CD14-positive monocyte (primary cell): Measurements from ENCODE around the gene LRRN2. TPM values are rescaled to one million over a fixed set of nuclear protein-coding genes. Genes with fewer than 3 reads are reported as not detected.

Experiments used
- DNase-seq, 3 donors: peaks; one replicate each; pipeline ENCODE4 v3.0.0-alpha.2; 2011 to 2022
- H2AFZ ChIP-seq: 2 replicates; pipeline ENCODE4 v1.6.0; 2012; ENCODE audit warnings: mild to moderate bottlenecking, low read depth, low read length, inconsistent platforms; ENCODE audit not compliant: insufficient read depth, poor library complexity, severe bottlenecking
- H3K27ac ChIP-seq, 2 donors: 1 replicate in 1 of 2; 2 replicates in 1 of 2; pipeline ENCODE4 v1.5.1; 2012 to 2013; ENCODE audit warnings: low read length in 2 of 2, control low read depth in 1 of 2, inconsistent platforms in 1 of 2, low read depth in 1 of 2, mild to moderate bottlenecking in 1 of 2
- H3K27me3 ChIP-seq, 2 donors: one replicate each; pipeline versions ENCODE4 v1.6.0 to v1.6.1; 2011 to 2013; ENCODE audit warnings: low read length in 2 of 2; ENCODE audit not compliant: control insufficient read depth in 2 of 2, insufficient read depth in 2 of 2
- H3K36me3 ChIP-seq, 2 donors: replicated peaks in 1 of 2; 1 replicate in 1 of 2; 2 replicates in 1 of 2; pipeline versions ENCODE4 v1.5.1 to v1.6.1; 2012 to 2013; ENCODE audit warnings: low read length in 2 of 2, control low read depth in 1 of 2, inconsistent platforms in 1 of 2, mild to moderate bottlenecking in 1 of 2; ENCODE audit not compliant: insufficient read depth in 2 of 2, control insufficient read depth in 1 of 2
- H3K4me1 ChIP-seq, 2 donors: 1 replicate in 1 of 2; 2 replicates in 1 of 2; pipeline versions ENCODE4 v1.5.1 to v1.6.1; 2012 to 2013; ENCODE audit warnings: low read length in 2 of 2, control low read depth in 1 of 2, inconsistent platforms in 1 of 2, mild to moderate bottlenecking in 1 of 2, moderate library complexity in 1 of 2; ENCODE audit not compliant: insufficient read depth in 2 of 2, control insufficient read depth in 1 of 2
- H3K4me2 ChIP-seq: replicated peaks from 2 replicates; pipeline ENCODE3; 2012; ENCODE audit warnings: low read length, moderate library complexity, mild to moderate bottlenecking; ENCODE audit not compliant: poor library complexity, severe bottlenecking; ENCODE audit errors: extremely low read depth
- H3K4me3 ChIP-seq, 3 experiments: fragments of 200-600 bp in 1 of 3; sonication (generic) in 1 of 3; replicated peaks in 1 of 3; 1 replicate in 2 of 3; 2 replicates in 1 of 3; pipeline ENCODE4 v1.5.1; 2011 to 2013; ENCODE audit warnings: low read length in 3 of 3, mild to moderate bottlenecking in 3 of 3, control low read depth in 2 of 3, low read depth in 2 of 3, inconsistent platforms in 1 of 3, moderate library complexity in 1 of 3
- H3K79me2 ChIP-seq: 2 replicates; pipeline ENCODE4 v1.6.0; 2012; ENCODE audit warnings: mild to moderate bottlenecking, control low read depth, inconsistent platforms, low read length, moderate library complexity; ENCODE audit not compliant: insufficient read depth
- H3K9ac ChIP-seq: 2 replicates; pipeline ENCODE4 v1.6.0; 2017; ENCODE audit warnings: low read length, mild to moderate bottlenecking; ENCODE audit not compliant: insufficient read depth, poor library complexity, severe bottlenecking
- H3K9me3 ChIP-seq, 2 donors: replicated peaks in 1 of 2; 1 replicate in 1 of 2; 2 replicates in 1 of 2; pipeline versions ENCODE4 v1.5.1 to v1.6.1; 2012 to 2013; ENCODE audit warnings: low read length in 2 of 2, control low read depth in 1 of 2; ENCODE audit not compliant: control insufficient read depth in 1 of 2, insufficient read depth in 1 of 2
- H4K20me1 ChIP-seq: 2 replicates; pipeline ENCODE4 v1.6.0; 2012; ENCODE audit warnings: mild to moderate bottlenecking, low read length, control low read depth, moderate library complexity; ENCODE audit not compliant: insufficient read depth
- H3K27ac Mint-ChIP-seq, 7 donors: one replicate each; pipeline ENCODE4 v1.8.0; 2020; ENCODE audit warnings: mild to moderate bottlenecking in 7 of 7, mixed read lengths in 7 of 7, moderate library complexity in 6 of 7, inconsistent platforms in 2 of 7
- H3K27me3 Mint-ChIP-seq, 3 donors: one replicate each; pipeline ENCODE4 v1.8.0; 2021 to 2022; ENCODE audit warnings: low read depth in 3 of 3, mild to moderate bottlenecking in 3 of 3, mixed read lengths in 3 of 3, moderate library complexity in 3 of 3, inconsistent platforms in 1 of 3
- H3K36me3 Mint-ChIP-seq, 2 donors: one replicate each; pipeline ENCODE4 v1.8.0; 2020; ENCODE audit warnings: mixed read lengths in 2 of 2, inconsistent platforms in 1 of 2, mild to moderate bottlenecking in 1 of 2
- H3K4me1 Mint-ChIP-seq: one replicate; pipeline ENCODE4 v1.8.0; 2020; ENCODE audit warnings: mild to moderate bottlenecking, mixed read lengths
- H3K4me3 Mint-ChIP-seq, 2 donors: one replicate each; pipeline ENCODE4 v1.8.0; 2020; ENCODE audit warnings: mild to moderate bottlenecking in 2 of 2, mixed read lengths in 2 of 2, moderate library complexity in 1 of 2
- H3K9me3 Mint-ChIP-seq, 7 donors: one replicate each; pipeline ENCODE4 v1.8.0; 2020 to 2022; ENCODE audit warnings: mixed read lengths in 7 of 7, mild to moderate bottlenecking in 6 of 7, moderate library complexity in 6 of 7, inconsistent platforms in 2 of 7
- WGBS: methylation state at CpG from one replicate; pipeline ENCODE4 v1.1.5; 2013; ENCODE audit warnings: missing lambda C conversion rate; ENCODE audit not compliant: insufficient coverage; 5-methylcytosine and 5-hydroxymethylcytosine counted together
- intact Hi-C, 2 donors: fragments of 100-400 bp; cut with micrococcal nuclease; formaldehyde crosslinking; loops; one replicate each; pipeline versions ENCODE4 v1.15.0 to v1.15.1; 2023
- polyA plus RNA-seq, 3 donors: library from polyadenylated mRNA; depleted of rRNA in 1 of 3; unstranded in 2 of 3; stranded (reverse) in 1 of 3; fragments of 300-500 nt in 2 of 3; fragments of >200 nt in 1 of 3; fragmentation: Illumina TruSeq in 2 of 3; gene quantifications; 1 replicate in 2 of 3; 2 replicates in 1 of 3; pipeline ENCODE4 v1.2.3, GENCODE V29; 2012 to 2021
- TF ChIP-seq, protein P1 (sequence below): fragments of 200-600 bp; IDR thresholded peaks from one replicate; pipeline ENCODE4 v1.8.0; 2022; ENCODE audit warnings: antibody characterized with exemption, mild to moderate bottlenecking

Gene LRRN2
- polyA plus RNA-seq, 3 donors, result not detected

DNA sequence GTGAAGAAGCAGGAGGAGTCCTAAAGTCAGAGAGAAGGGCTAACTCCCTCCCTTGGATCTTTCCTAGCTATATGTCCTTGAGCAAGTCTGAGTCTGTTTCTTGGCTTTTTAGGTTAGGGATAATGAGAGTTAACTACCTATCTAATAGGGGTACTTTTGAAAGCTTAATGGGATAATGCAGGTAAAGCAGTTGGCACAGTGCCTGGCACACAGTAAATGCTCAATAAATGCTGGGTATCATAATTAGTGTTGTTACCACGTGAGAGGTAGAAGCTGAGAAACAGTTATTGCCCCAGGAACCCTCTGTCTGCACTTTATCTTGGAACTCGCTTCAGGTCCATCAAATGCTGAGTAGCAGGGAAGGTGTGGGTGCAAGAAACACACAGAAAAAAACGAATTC lies 5.5 kb downstream of the LRRN2 start:
- Histone ChIP-seq H3K9me3 (no peaks in the 10 kb centered on the region), H3K4me3 (no peak overlapping the region), H3K79me2 (no peaks in the 10 kb centered on the region), H3K9ac (no peak overlapping the region), H2AFZ (no peak overlapping the region), H3K27me3 (peaks cover 11 to 18% of the 10 kb centered on the region in 2 donors), H3K4me1 (peaks cover 5 to 9% of the 10 kb centered on the region in 2 donors), H3K4me2 (no peak overlapping the region), H3K27ac (no peak overlapping the region), H4K20me1 (no peaks in the 10 kb centered on the region), H3K36me3 (no peaks in the 10 kb centered on the region)
- WGBS, result 67% methylated on average over 1 of the region's 3 CpGs
- H3K9me3 Mint-ChIP-seq, result peaks cover 0 to 2% (median 0%) of the 10 kb centered on the region in 7 donors
- peaks cover 25 to 27% (median 27%) of the 10 kb centered on the region in 3 donors for H3K27me3 Mint-ChIP-seq
- intact Hi-C loops, result no loop called here
- no peaks in the 10 kb centered on the region for H3K36me3 Mint-ChIP-seq
- DNase-seq, result no peak
- peak overlapping the region in 1 of 7 donors; percentile 7 for H3K27ac Mint-ChIP-seq
- peaks cover 10% of the 10 kb centered on the region for H3K4me1 Mint-ChIP-seq
- TF ChIP-seq, protein P1, sequence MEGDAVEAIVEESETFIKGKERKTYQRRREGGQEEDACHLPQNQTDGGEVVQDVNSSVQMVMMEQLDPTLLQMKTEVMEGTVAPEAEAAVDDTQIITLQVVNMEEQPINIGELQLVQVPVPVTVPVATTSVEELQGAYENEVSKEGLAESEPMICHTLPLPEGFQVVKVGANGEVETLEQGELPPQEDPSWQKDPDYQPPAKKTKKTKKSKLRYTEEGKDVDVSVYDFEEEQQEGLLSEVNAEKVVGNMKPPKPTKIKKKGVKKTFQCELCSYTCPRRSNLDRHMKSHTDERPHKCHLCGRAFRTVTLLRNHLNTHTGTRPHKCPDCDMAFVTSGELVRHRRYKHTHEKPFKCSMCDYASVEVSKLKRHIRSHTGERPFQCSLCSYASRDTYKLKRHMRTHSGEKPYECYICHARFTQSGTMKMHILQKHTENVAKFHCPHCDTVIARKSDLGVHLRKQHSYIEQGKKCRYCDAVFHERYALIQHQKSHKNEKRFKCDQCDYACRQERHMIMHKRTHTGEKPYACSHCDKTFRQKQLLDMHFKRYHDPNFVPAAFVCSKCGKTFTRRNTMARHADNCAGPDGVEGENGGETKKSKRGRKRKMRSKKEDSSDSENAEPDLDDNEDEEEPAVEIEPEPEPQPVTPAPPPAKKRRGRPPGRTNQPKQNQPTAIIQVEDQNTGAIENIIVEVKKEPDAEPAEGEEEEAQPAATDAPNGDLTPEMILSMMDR, result no peak
- no peak overlapping the region for H3K4me3 Mint-ChIP-seq

DNA sequence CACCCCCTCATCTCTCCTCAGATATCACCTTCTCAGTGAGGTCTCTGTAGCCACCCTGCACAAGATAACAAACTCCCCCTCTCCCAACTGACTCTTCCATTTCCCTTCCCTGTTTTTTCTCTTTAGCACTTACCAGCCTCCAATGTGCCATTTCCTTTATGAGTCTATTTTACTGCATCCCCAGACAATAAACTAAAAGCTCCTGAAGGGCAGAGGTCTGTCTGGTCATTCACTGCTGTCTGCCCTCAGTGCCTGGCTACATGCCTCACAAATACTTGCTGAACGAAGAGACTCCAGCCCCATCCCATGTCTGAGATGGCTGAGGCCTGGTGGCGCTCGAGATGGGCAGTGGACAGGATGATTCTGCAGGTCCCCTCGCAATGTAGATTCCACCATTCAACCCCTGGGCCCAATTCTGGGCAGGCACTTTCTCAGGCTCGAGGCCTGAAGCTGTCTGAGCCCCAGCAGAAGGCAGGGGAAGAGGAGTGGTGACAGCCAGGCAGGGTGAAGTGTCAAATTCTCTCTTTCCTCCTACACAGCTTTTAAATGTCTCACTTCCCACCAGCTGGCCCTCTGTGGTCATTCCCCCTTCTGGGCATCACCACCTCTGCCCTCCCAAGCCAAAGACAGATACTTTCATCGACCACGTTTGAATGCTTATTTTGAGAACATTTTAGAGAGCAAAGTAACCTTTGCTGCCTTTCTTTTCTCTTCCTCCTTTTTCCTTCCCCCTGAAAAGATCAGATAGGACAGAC lies 6.6 kb downstream of the LRRN2 start:
- no peak overlapping the region for H3K4me2 ChIP-seq
- TF ChIP-seq, protein P1, result no peak
- Mint-ChIP-seq H3K36me3 (no peaks in the 10 kb centered on the region), H3K4me1 (peaks cover 4% of the 10 kb centered on the region), H3K27ac (no peak overlapping the region), H3K4me3 (no peak overlapping the region), H3K27me3 (peaks cover 14 to 16% (median 15%) of the 10 kb centered on the region in 3 donors), H3K9me3 (no peaks in the 10 kb centered on the region)
- intact Hi-C loops, result no loop called here
- no peak overlapping the region for H3K27ac ChIP-seq
- no peaks in the 10 kb centered on the region for H3K36me3 ChIP-seq
- no peaks in the 10 kb centered on the region for H3K9me3 ChIP-seq
- WGBS, result 60% methylated on average over 1 of the region's 7 CpGs
- H3K4me3 ChIP-seq, result no peak overlapping the region
- no peaks in the 10 kb centered on the region for H3K79me2 ChIP-seq
- H3K9ac ChIP-seq, result no peak overlapping the region
- DNase-seq, result no peak
- H3K27me3 ChIP-seq, result peaks cover 4 to 8% of the 10 kb centered on the region in 2 donors
- no peak overlapping the region for H2AFZ ChIP-seq
- no peaks in the 10 kb centered on the region for H4K20me1 ChIP-seq
- no peaks in the 10 kb centered on the region for H3K4me1 ChIP-seq
